ENCODE results near the gene PAQR8. TPM values are rescaled to one million over a fixed set of nuclear protein-coding genes. Genes with fewer than 3 reads are reported as not detected.
A peak's percentile ranks its signal among the peaks of the same experiment; 100 is the strongest.

The PAQR8 gene
- total and polyA plus RNA-seq, 4 donors: 2.5 to 9.3 (median 5.9) TPM

GRCh38 chr6:52328729-52329128 lies 33.2 kb upstream of the PAQR8 start:
- no peaks in the 10 kb centered on the region for H3K36me3 ChIP-seq (ENCODE audit: control insufficient read depth in 4 of 4, insufficient read depth in 4 of 4, low read length in 4 of 4)
- no peak overlapping the region for H3K9ac ChIP-seq (ENCODE audit: insufficient read depth in 1 of 2, low read length in 2 of 2)
- peaks cover 0 to 3% (median 0%) of the 10 kb centered on the region in 5 donors for H3K4me1 ChIP-seq (ENCODE audit: control insufficient read depth in 5 of 5, insufficient read depth in 5 of 5, low read length in 5 of 5)
- DNase-seq (no peak), ATAC-seq (ENCODE audit: insufficient read depth, low FRiP score) (no peak)
- H3K4me3 ChIP-seq: no peak overlapping the region
- no peak for TF ChIP-seq CTCF (IDR thresholded peaks at IDR 0.05; ENCODE audit: control extremely low read depth, extremely low read depth)
- WGBS, 2 donors: 54 to 59% methylated on average over 2 of the region's 2 CpGs
- H3K9me3 ChIP-seq (ENCODE audit: control insufficient read depth in 4 of 4, insufficient read depth in 3 of 4, low read length in 3 of 4): no peaks in the 10 kb centered on the region
- H3K27ac ChIP-seq (ENCODE audit: low read depth in 1 of 2, low read length in 1 of 2): no peak overlapping the region
- H3K27me3 ChIP-seq (ENCODE audit: control insufficient read depth in 3 of 3, insufficient read depth in 3 of 3, low read length in 2 of 3): no peaks in the 10 kb centered on the region

- H3K27ac ChIP-seq (ENCODE audit: low read depth in 1 of 2, low read length in 1 of 2): peak overlapping the region in 1 of 2 donors; percentile 14
- DNase-seq: peak in 2 of 3 donors; percentile 16 to 37
These were observed 31.5 kb upstream of the PAQR8 start for GRCh38 chr6:52330470-52330869.

GRCh38 chr6:52331793-52332457 lies 30.0 kb upstream of the PAQR8 start:
- no peaks in the 10 kb centered on the region for H3K27me3 ChIP-seq (ENCODE audit: control insufficient read depth in 3 of 3, insufficient read depth in 3 of 3, low read length in 2 of 3)
- peaks cover 0 to 3% (median 0%) of the 10 kb centered on the region in 5 donors for H3K4me1 ChIP-seq (ENCODE audit: control insufficient read depth in 5 of 5, insufficient read depth in 5 of 5, low read length in 5 of 5)
- no peak overlapping the region for H3K9ac ChIP-seq (ENCODE audit: insufficient read depth in 1 of 2, low read length in 2 of 2)
- no peak overlapping the region for H3K4me3 ChIP-seq
- no peaks in the 10 kb centered on the region for H3K9me3 ChIP-seq (ENCODE audit: control insufficient read depth in 4 of 4, insufficient read depth in 3 of 4, low read length in 3 of 4)
- ATAC-seq (ENCODE audit: insufficient read depth, low FRiP score) (no peak), DNase-seq (no peak)
- H3K27ac ChIP-seq (ENCODE audit: low read depth in 1 of 2, low read length in 1 of 2): no peak overlapping the region
- H3K36me3 ChIP-seq (ENCODE audit: control insufficient read depth in 4 of 4, insufficient read depth in 4 of 4, low read length in 4 of 4): no peaks in the 10 kb centered on the region
- 93 to 95% methylated on average over 4 of the region's 4 CpGs for WGBS, 2 donors
- TF ChIP-seq CTCF (IDR thresholded peaks at IDR 0.05; ENCODE audit: control extremely low read depth, extremely low read depth): no peak

More at GRCh38 chr6:52330470-52330869, 31.5 kb upstream of the PAQR8 start:
- Histone ChIP-seq H3K4me3 (no peak overlapping the region), H3K4me1 (ENCODE audit: control insufficient read depth in 5 of 5, insufficient read depth in 5 of 5, low read length in 5 of 5) (peaks cover 0 to 3% (median 0%) of the 10 kb centered on the region in 5 donors), H3K36me3 (ENCODE audit: control insufficient read depth in 4 of 4, insufficient read depth in 4 of 4, low read length in 4 of 4) (no peaks in the 10 kb centered on the region), H3K9ac (ENCODE audit: insufficient read depth in 1 of 2, low read length in 2 of 2) (no peak overlapping the region), H3K27me3 (ENCODE audit: control insufficient read depth in 3 of 3, insufficient read depth in 3 of 3, low read length in 2 of 3) (no peaks in the 10 kb centered on the region), H3K9me3 (ENCODE audit: control insufficient read depth in 4 of 4, insufficient read depth in 3 of 4, low read length in 3 of 4) (no peaks in the 10 kb centered on the region)
- ATAC-seq (ENCODE audit: insufficient read depth, low FRiP score): peak; percentile 82
- 41 to 48% methylated on average over 2 of the region's 2 CpGs for WGBS, 2 donors
- no peak for TF ChIP-seq CTCF (IDR thresholded peaks at IDR 0.05; ENCODE audit: control extremely low read depth, extremely low read depth)

- peaks cover 0 to 2% (median 0%) of the 10 kb centered on the region in 5 donors for H3K4me1 ChIP-seq (ENCODE audit: control insufficient read depth in 5 of 5, insufficient read depth in 5 of 5, low read length in 5 of 5)
- no peak overlapping the region for H3K9ac ChIP-seq (ENCODE audit: insufficient read depth in 1 of 2, low read length in 2 of 2)
- DNase-seq (no peak), ATAC-seq (ENCODE audit: insufficient read depth, low FRiP score) (no peak)
- H3K27me3 ChIP-seq (ENCODE audit: control insufficient read depth in 3 of 3, insufficient read depth in 3 of 3, low read length in 2 of 3): no peaks in the 10 kb centered on the region
- no peak for TF ChIP-seq CTCF (IDR thresholded peaks at IDR 0.05; ENCODE audit: control extremely low read depth, extremely low read depth)
- no peaks in the 10 kb centered on the region for H3K9me3 ChIP-seq (ENCODE audit: control insufficient read depth in 4 of 4, insufficient read depth in 3 of 4, low read length in 3 of 4)
- WGBS, 2 donors: 39 to 50% methylated on average over 1 of the region's 1 CpG
- no peak overlapping the region for H3K27ac ChIP-seq (ENCODE audit: low read depth in 1 of 2, low read length in 1 of 2)
- no peak overlapping the region for H3K4me3 ChIP-seq
- no peaks in the 10 kb centered on the region for H3K36me3 ChIP-seq (ENCODE audit: control insufficient read depth in 4 of 4, insufficient read depth in 4 of 4, low read length in 4 of 4)
These were observed 28.1 kb upstream of the PAQR8 start for GRCh38 chr6:52333840-52334200.
